CD4-positive, alpha-beta T cell treated with Interleukin-21 for 1 hour (primary cell): ENCODE data around the gene ZBTB7B.

Experiments used
- DNase-seq: peaks from one replicate; pipeline ENCODE4 v3.0.0-alpha.2; 2020

Gene ZBTB7B

GRCh38 chr1:155018617-155019348 is 16.2 kb downstream of the ZBTB7B start:
- no peak for DNase-seq

- DNase-seq = no peak
These were observed 17.0 kb downstream of the ZBTB7B start for GRCh38 chr1:155019377-155020245.

GRCh38 chr1:155022136-155022926 is 19.7 kb downstream of the ZBTB7B start:
- no peak for DNase-seq

- no peak for DNase-seq
These were observed 20.3 kb downstream of the ZBTB7B start for GRCh38 chr1:155022927-155023236.

- DNase-seq = no peak
These were observed 21.0 kb downstream of the ZBTB7B start for GRCh38 chr1:155023627-155024026.

GRCh38 chr1:155024315-155024714 is 21.7 kb downstream of the ZBTB7B start:
- DNase-seq = no peak

- DNase-seq = no peak
These were observed 23.6 kb downstream of the ZBTB7B start for GRCh38 chr1:155026154-155026553.

GRCh38 chr1:155026588-155026987 is 24.0 kb downstream of the ZBTB7B start:
- no peak for DNase-seq

- no peak for DNase-seq
These were observed 27.1 kb downstream of the ZBTB7B start for GRCh38 chr1:155029513-155030242.

- no peak for DNase-seq
These were observed 27.7 kb downstream of the ZBTB7B start for GRCh38 chr1:155030243-155030795.

- DNase-seq = no peak
These were observed 28.3 kb downstream of the ZBTB7B start for GRCh38 chr1:155030899-155031298.

GRCh38 chr1:155032886-155033285 is 30.3 kb downstream of the ZBTB7B start:
- no peak for DNase-seq

GRCh38 chr1:155033524-155033923 is 30.9 kb downstream of the ZBTB7B start, which contains the start of the genes DCST1 and DCST2:
DCST1 (plus strand) TSS chr1:155033824; CDS start chr1:155034037, 213 bp downstream.
DCST2 (minus strand) TSS chr1:155033781; CDS start chr1:155033701, 80 bp downstream.
- no peak for DNase-seq

- no peak for DNase-seq
These were observed 32.0 kb downstream of the ZBTB7B start for GRCh38 chr1:155034318-155035208.

- DNase-seq = no peak
These were observed 33.3 kb downstream of the ZBTB7B start for GRCh38 chr1:155035936-155036335.

- no peak for DNase-seq
These were observed 34.4 kb downstream of the ZBTB7B start for GRCh38 chr1:155037043-155037442.

GRCh38 chr1:155037851-155038441 is 35.3 kb downstream of the ZBTB7B start:
- no peak for DNase-seq

- no peak for DNase-seq
These were observed 36.2 kb downstream of the ZBTB7B start for GRCh38 chr1:155038602-155039307.

GRCh38 chr1:155039308-155039669 is 36.7 kb downstream of the ZBTB7B start:
- DNase-seq = no peak
